ENCODE measurements around the gene DNAJC1.

DNAJC1 gene

DNA sequence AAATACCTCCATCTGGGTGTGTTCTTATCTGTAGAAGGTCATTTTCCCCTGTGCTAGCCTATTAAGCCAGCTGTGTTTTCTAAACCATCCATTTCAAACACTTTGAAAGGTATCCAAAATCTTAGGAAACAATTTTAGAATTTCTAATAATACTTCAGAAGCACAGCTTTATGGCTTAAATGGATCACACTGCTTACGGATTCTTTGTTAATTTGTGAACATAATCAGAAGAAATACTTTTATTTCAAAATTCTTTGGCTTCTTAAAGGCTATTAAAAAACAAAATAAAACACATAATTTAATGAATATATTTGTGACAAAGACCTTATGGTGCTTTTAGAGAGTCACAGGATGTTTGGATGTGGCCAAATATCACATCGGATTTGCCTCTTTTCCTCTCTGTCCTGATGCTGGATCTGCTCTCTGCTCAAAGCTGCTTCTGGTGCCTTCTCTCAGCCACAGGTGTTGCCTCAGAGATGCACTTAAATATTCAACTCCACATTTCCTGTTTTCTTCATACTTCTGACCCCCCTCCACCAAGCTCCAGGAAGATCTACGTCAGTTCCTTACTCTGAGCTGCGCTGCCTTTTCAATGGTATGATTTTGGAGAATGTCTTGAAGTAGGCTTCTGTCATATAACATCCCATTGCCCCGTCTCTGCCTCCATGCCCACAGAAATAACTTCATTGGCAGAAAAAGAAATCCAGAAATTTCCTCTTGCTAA is 238.9 kb downstream of the DNAJC1 start:
- DNase-seq (ENCODE audit: insufficient read length, low spot score) (no peak), FAIRE-seq (no peak)
- TF ChIP-seq POU2F2 (IDR thresholded peaks at IDR 0.05; ENCODE audit: low read depth, low read length) (no peak), SPI1 (IDR thresholded peaks at IDR 0.05; ENCODE audit: low read depth, low read length) (no peak), PAX5 (IDR thresholded peaks at IDR 0.05; ENCODE audit: insufficient read depth, low read length, severe bottlenecking) (no peak), POLR2AphosphoS5 (IDR thresholded peaks at IDR 0.05; ENCODE audit: low read depth, low read length) (no peak), POLR2A (IDR thresholded peaks at IDR 0.05; ENCODE audit: low read depth, low read length) (no peak), TAF1 (IDR thresholded peaks at IDR 0.05; ENCODE audit: low read depth, low read length) (no peak)

DNA sequence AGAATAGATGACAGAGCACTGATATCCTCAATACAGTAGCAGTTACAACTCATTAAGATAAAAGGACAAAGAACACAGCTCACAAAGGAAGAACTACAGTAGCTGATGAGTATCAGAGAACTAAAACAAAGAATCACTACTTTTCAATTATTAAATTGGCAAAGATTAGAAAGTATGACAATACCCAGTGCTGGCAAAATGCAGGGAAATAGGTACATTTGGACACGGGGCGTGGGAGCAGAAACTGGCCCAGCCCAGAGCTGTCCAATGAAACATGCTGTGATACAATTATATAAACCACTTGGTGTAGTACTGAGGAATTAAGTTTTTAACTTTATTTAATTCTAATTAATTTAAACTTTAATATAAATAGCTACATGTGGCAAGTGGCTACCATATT is 243.2 kb downstream of the DNAJC1 start:
- FAIRE-seq (no peak), DNase-seq (ENCODE audit: insufficient read length, low spot score) (no peak)
- TF ChIP-seq SPI1 (IDR thresholded peaks at IDR 0.05; ENCODE audit: low read depth, low read length), result no peak
- TF ChIP-seq POLR2AphosphoS5 (IDR thresholded peaks at IDR 0.05; ENCODE audit: low read depth, low read length), result no peak
- TF ChIP-seq TAF1 (IDR thresholded peaks at IDR 0.05; ENCODE audit: low read depth, low read length), result no peak
- no peak for TF ChIP-seq POU2F2 (IDR thresholded peaks at IDR 0.05; ENCODE audit: low read depth, low read length)
- no peak for TF ChIP-seq POLR2A (IDR thresholded peaks at IDR 0.05; ENCODE audit: low read depth, low read length)
- TF ChIP-seq PAX5 (IDR thresholded peaks at IDR 0.05; ENCODE audit: insufficient read depth, low read length, severe bottlenecking), result no peak

DNA sequence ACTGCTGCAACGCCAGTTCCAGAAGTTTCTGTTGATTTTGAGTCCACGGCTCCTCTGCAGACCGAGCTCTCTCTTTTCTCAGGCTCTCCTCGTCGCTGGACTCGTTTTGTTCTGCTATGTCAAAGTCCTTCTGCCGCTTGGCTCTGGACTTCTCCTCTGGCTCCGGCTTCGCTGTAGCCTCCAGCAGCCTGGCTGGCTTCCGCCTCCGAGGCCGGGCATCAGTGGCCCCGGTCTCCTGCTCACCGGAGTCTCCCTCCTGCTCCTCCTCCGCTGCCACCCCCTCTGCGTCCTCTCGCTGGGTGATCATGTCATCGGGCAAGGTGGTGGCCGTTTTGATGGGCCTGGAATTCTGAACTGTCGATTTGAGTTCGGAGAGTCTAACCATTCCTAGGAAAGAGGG is 244.3 kb downstream of the DNAJC1 start:
- DNase-seq (ENCODE audit: insufficient read length, low spot score) (no peak), FAIRE-seq (no peak)
- no peak for TF ChIP-seq SPI1 (IDR thresholded peaks at IDR 0.05; ENCODE audit: low read depth, low read length)
- no peak for TF ChIP-seq POLR2AphosphoS5 (IDR thresholded peaks at IDR 0.05; ENCODE audit: low read depth, low read length)
- TF ChIP-seq TAF1 (IDR thresholded peaks at IDR 0.05; ENCODE audit: low read depth, low read length), result no peak
- TF ChIP-seq POLR2A (IDR thresholded peaks at IDR 0.05; ENCODE audit: low read depth, low read length), result no peak
- no peak for TF ChIP-seq POU2F2 (IDR thresholded peaks at IDR 0.05; ENCODE audit: low read depth, low read length)
- no peak for TF ChIP-seq PAX5 (IDR thresholded peaks at IDR 0.05; ENCODE audit: insufficient read depth, low read length, severe bottlenecking)

DNA sequence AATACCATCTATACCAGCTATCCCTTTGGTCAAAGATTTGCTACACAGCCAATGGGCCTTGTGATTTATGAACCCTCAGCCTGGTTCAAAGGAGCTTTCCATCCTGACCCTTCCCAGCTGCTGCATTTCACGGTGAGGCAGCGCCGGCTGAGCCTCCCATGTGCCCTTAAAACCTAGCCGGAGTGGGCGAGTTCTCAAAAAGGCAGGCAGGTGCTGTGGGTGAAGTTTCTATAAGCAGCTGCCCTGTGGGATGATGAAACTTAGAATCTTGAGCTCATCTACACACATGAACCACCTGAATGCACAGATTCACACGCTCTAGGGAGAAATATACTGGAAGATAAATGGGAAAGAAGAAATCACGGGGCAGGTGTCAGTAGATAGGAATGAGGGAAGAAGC is 244.8 kb downstream of the DNAJC1 start:
- no peak for FAIRE-seq
- DNase-seq (ENCODE audit: insufficient read length, low spot score), result no peak
- TF ChIP-seq SPI1 (IDR thresholded peaks at IDR 0.05; ENCODE audit: low read depth, low read length) (no peak), POU2F2 (IDR thresholded peaks at IDR 0.05; ENCODE audit: low read depth, low read length) (no peak), POLR2A (IDR thresholded peaks at IDR 0.05; ENCODE audit: low read depth, low read length) (no peak), POLR2AphosphoS5 (IDR thresholded peaks at IDR 0.05; ENCODE audit: low read depth, low read length) (no peak), TAF1 (IDR thresholded peaks at IDR 0.05; ENCODE audit: low read depth, low read length) (no peak), PAX5 (IDR thresholded peaks at IDR 0.05; ENCODE audit: insufficient read depth, low read length, severe bottlenecking) (no peak)

DNA sequence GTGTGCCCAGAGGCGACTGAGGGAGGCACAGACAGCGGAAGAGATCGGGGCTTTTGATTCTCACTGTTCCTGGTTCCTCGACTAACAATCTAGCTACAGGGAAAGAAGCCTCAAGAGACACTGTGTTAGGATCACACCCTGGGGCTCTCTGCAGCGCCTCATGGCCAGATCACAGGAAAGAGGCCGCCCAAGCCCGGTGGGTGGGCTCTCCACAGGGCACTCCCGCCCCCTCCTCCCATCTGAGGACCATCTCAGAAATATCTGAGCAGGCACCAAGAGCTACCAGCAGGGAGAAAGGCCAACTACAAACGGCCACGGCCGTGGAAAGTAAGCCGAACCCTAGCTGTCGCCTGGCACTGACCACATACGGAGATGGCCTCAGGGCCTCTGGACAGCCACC is 245.3 kb downstream of the DNAJC1 start:
- DNase-seq (ENCODE audit: insufficient read length, low spot score), result no peak
- no peak for FAIRE-seq
- TF ChIP-seq SPI1 (IDR thresholded peaks at IDR 0.05; ENCODE audit: low read depth, low read length), result no peak
- TF ChIP-seq POLR2AphosphoS5 (IDR thresholded peaks at IDR 0.05; ENCODE audit: low read depth, low read length), result no peak
- no peak for TF ChIP-seq PAX5 (IDR thresholded peaks at IDR 0.05; ENCODE audit: insufficient read depth, low read length, severe bottlenecking)
- TF ChIP-seq TAF1 (IDR thresholded peaks at IDR 0.05; ENCODE audit: low read depth, low read length), result no peak
- no peak for TF ChIP-seq POU2F2 (IDR thresholded peaks at IDR 0.05; ENCODE audit: low read depth, low read length)

DNA sequence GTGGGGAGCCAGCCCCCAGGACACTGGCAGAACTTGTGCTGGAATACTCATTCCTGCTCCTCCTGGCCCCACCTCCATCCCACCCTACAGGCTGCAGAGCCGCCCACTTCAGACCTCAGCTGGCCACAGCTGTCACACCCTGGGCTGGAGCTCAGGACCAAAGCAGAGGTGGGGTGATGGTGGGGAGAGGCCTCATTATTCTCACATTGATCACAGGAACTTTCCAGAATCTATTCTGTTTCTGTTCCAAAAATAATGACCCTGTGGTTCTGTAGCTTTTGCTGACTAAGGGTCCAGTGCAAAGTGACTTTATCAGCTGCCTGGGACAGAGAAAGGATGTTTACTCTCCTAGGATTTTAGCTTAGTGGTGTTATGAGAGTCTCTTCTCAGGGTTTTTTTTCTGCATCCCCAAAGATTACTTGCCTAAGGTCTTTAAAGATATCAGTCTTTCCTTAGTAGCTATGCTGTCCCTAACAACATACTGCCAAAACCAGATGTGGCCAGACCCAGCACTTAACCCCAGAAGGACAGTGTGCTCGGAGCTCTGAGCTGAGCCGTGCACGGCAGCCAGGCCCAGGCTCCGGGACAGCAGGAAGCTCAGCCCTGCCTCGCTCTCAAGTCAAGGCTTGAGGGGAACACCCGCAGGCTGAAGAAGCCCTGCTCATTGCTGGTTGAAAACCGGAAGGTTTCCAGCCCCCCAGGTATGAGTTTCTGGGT is 246.2 kb downstream of the DNAJC1 start:
- FAIRE-seq, result no peak
- TF ChIP-seq PAX5 (IDR thresholded peaks at IDR 0.05; ENCODE audit: insufficient read depth, low read length, severe bottlenecking) (no peak), TAF1 (IDR thresholded peaks at IDR 0.05; ENCODE audit: low read depth, low read length) (no peak), SPI1 (IDR thresholded peaks at IDR 0.05; ENCODE audit: low read depth, low read length) (no peak), POU2F2 (IDR thresholded peaks at IDR 0.05; ENCODE audit: low read depth, low read length) (no peak), POLR2AphosphoS5 (IDR thresholded peaks at IDR 0.05; ENCODE audit: low read depth, low read length) (no peak), POLR2A (IDR thresholded peaks at IDR 0.05; ENCODE audit: low read depth, low read length) (no peak)
- no peak for DNase-seq (ENCODE audit: insufficient read length, low spot score)

DNA sequence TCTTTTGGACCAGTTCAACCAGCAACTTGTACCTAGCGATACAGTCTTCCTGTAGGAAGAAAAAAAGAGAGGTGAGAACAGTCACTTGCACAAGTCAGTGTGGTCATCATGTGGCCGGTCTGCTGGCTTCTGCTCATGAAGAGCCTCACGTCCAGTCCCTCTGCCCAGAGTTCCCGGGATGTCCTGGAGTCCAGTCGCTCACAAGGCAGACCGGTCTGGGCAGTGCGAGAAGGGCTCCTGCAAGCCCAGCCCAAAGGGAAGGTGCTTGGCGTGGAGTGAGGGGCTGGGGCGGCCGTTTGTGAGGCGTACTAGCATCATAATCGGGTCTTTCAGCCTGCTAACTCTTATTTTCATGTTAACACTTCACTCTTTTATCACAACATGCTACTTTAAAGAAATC is 246.8 kb downstream of the DNAJC1 start:
- DNase-seq (ENCODE audit: insufficient read length, low spot score), result no peak
- TF ChIP-seq POU2F2 (IDR thresholded peaks at IDR 0.05; ENCODE audit: low read depth, low read length), result no peak
- TF ChIP-seq SPI1 (IDR thresholded peaks at IDR 0.05; ENCODE audit: low read depth, low read length), result no peak
- TF ChIP-seq POLR2AphosphoS5 (IDR thresholded peaks at IDR 0.05; ENCODE audit: low read depth, low read length), result no peak
- TF ChIP-seq TAF1 (IDR thresholded peaks at IDR 0.05; ENCODE audit: low read depth, low read length), result no peak
- no peak for TF ChIP-seq PAX5 (IDR thresholded peaks at IDR 0.05; ENCODE audit: insufficient read depth, low read length, severe bottlenecking)
- no peak for FAIRE-seq

DNA sequence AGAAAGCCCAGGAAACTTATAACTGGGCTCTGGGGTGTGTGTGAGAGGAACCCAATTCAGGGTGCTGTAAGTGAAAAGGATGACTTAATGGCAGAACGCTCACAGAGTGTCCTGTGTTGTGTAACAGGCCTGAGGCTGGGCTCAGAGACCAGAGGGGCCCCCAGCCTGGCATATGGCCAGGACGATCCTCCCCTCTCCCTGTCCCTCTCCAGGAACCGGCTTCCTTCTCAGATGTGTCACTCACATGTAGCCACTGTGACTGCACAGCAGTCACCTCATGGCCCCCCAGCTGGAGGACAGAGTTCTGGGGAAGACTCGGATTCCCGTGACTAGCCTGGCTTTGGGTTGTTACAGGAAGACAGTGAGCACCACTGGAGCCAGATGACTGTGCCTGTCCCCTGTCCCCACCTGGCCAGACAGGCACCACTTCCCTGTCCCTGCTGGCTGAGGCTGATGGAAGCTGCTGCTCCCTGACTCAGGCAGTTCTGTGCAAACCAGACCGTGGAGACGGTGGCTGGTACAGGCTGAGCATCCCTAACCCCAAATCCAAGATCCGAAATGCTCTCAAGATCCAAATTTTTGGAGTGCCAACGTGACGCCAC is 249.0 kb downstream of the DNAJC1 start:
- DNase-seq (ENCODE audit: insufficient read length, low spot score) (no peak), FAIRE-seq (no peak)
- TF ChIP-seq SPI1 (IDR thresholded peaks at IDR 0.05; ENCODE audit: low read depth, low read length) (no peak), PAX5 (IDR thresholded peaks at IDR 0.05; ENCODE audit: insufficient read depth, low read length, severe bottlenecking) (no peak), TAF1 (IDR thresholded peaks at IDR 0.05; ENCODE audit: low read depth, low read length) (no peak), POLR2A (IDR thresholded peaks at IDR 0.05; ENCODE audit: low read depth, low read length) (no peak), POU2F2 (IDR thresholded peaks at IDR 0.05; ENCODE audit: low read depth, low read length) (no peak), POLR2AphosphoS5 (IDR thresholded peaks at IDR 0.05; ENCODE audit: low read depth, low read length) (no peak)

Data from GM12891 (cell line).